Muscle of arm (tissue), 12 donors: ENCODE results near the gene CAMK2D. TPM values are rescaled to one million over a fixed set of nuclear protein-coding genes. Genes with fewer than 3 reads are reported as not detected.

Experiments used
- DNase-seq: peaks from one replicate; pipeline ENCODE4 v3.0.0-alpha.2; 2013
- polyA plus RNA-seq, 12 donors: library from polyadenylated mRNA; unstranded; fragments of 120-200 nt; gene quantifications; one replicate each; pipeline ENCODE4 v1.2.1, GENCODE V29; 2013; ENCODE audit not compliant: insufficient read length in 12 of 12

Gene CAMK2D
- polyA plus RNA-seq, 12 donors, result 72.6 to 316 (median 190) TPM

DNA sequence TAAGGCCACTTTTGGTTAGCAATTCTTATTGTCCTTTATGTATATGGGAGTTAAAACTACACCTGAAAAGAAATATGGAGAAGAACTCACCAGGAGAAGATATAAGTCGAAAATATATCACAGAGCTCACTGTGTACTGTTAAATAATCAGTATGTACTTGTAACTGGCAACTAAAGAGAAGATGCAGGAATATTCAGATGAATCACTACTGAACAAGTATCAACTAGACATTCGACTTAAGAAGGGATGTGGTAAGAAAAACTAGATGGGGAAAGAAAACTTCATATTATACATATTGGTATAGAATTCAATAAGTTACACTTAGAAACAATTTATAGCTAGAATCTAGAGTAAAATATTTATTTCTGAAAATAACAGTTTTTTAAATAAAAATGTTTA is 230.0 kb downstream of the CAMK2D start:
- DNase-seq, result no peak

DNA sequence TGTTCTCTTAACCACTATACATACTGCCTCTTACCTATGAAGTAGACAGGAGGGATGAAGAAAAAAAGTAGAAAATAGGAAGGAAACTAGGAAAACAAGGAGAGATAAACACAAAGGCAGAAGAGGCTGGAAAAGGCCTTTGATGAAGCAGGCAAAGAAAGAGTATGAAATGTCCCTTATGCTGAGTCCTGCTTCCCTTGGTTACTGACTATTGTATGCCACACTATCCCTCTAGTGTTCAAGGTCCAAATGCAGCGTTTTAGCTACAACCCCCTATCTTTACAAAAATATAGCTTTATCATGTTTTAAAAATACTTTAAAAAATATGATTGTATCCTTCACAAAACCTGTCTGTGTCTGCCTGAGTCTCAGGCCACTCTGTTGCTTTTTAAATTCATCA is 233.1 kb downstream of the CAMK2D start:
- no peak for DNase-seq

DNA sequence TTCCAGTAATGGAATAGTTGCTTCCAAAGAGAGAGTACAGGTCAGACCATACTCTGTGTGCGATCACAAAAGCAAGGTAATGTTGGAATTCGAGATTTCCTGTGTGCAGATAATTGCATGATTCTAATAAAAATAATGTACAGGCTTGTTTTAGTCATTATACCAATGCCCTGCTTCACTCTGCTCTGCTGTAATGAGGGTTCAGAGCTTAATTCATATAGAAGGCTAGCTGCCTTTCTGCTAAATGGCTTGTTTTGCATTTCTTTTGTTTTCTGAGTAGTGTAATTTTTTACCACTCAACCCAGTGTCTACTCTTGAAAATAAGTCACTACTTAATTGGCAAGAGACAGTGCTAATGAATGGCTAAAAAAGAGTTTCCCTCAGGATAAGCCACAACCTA is 236.0 kb downstream of the CAMK2D start:
- no peak for DNase-seq

DNA sequence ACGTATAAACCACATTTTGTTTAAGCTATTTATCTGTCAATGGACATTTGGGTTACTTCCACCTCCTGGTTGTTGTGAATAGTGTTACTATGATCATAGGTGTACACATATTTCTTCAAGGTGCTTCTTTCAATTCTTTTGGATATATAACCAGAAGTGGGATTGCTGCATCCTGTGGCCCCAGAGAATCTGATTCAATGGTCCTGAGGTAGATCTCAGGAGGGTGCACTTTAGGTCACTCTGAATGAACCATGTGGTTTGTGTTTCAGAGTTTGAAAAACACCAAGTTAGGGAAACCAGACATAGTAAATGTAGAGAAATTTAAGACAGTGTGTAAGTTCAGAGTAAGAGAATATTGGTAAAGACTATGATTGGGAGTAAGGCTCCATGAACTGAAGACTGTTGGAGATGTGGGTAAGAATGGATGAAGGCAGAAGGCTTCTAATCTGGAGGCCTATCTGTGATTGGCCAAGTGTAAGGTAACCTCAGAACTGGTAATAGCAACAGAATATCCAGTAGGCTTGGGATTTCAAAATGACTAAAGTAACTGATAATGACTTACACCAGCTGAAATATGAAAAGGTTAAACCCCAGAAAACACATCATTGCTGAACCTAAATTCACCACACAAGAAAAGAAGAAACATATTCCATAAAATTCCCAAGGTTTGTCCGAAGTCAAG is 236.9 kb downstream of the CAMK2D start:
- no peak for DNase-seq

DNA sequence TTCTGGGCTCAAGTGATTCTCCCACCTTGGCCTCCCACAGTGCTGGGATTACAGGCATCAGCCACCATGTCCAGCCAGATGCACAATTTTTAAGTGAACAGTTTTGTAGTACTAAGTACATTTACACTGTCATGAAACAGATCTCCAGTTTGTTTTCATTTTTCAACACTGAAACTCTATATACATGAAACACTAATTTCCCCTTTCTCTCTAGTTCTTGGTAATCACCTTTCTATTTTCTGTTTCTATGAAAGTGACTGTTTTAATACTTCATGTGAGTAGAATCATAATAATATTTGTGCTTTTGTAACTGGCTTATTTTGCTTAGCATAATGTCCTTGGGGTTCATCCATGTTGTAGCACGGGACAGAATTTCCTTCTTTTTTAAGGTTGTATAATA is 237.4 kb downstream of the CAMK2D start:
- DNase-seq, result no peak

DNA sequence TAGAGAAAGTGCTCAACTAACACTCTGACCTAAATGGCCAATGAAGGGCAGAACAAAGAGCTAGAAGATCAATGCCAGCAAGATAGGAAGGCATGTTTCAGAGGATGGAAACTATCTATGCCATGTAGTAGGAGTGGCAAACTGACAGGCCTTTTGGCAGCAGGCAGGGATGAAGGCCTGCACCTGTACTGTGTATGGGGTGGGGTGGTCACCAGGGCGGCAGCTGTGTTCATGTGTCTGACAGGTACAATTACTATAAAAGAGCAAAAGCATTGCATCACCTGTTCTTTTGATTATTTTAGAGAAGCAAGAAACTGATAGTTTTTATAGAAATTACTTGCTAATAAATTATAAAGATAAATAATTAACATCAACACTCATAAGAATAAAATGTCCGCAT is 239.1 kb downstream of the CAMK2D start:
- DNase-seq, result no peak

DNA sequence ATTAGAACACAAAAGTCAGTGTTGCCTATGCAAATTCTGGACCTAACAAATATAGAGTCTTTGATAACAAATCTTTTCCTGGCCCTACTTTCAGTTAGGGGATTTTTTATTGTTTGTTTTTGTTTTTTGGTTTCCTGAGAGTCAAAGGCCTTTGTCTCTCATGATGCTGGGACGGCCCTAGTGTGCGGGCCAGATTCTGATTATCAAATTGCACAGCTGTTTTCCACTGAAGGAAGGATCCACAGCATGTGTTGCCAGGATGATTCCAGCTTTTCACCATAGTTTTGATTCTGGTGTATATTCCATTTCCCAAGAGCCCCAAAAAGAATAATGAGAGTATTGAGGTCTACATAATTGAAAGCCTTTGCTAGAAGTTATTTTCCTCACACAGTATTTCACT is 248.2 kb downstream of the CAMK2D start:
- no peak for DNase-seq

DNA sequence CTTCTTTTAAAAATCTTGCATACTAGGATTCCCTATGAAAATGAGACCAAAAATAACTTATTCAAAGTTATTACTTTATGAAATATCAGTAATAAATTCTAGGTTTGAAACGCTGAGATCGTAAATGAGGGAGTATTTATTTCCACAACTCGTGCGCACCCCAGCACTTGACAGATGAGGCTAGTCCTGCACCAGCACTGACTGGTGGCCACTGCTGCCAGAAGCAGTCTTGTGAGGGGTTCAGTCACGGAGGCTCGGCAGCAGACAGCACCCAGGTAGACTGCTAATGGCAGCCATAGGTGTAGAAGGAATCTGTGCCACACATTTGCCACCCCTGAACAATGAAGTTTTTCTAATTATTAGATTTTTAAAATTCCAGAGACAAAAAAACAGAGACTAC is 248.7 kb downstream of the CAMK2D start:
- DNase-seq, result no peak

DNA sequence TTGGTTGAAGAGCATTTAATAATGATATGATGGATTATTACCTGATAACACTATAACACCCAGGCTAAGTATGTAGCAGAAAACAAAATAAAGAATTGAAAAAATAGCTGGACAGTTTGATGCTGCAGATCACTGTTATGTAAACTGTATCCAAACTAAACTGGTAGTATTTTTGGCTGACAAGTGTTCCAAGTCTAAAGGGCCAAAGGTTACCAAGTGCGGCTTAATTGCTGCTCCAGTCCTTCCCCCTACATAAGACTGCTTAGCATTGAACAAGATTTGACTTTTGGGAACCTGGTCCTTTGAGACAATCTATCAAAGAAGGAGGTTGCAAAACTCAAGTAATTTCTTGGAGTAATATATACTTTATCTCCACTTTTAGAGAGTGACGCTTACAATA is 249.6 kb downstream of the CAMK2D start:
- no peak for DNase-seq

DNA sequence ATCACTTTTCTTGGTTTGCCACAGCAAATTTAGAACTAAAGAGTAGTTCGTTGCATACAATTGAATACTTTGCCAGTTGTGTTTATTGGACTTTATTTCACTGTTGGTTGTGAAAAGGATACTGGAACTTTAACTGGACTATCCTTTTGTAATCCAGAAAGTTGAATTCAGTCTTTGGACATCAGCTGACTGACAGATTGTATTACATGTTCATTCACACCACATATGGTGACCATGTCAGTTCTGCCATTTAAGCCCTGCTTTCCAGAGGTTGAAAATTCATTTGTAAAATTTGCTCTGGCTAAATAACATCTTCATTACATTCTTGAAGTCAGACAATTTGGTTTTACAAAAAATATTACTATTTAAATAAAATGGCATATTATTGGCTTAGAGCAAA is 251.7 kb downstream of the CAMK2D start:
- DNase-seq, result no peak

DNA sequence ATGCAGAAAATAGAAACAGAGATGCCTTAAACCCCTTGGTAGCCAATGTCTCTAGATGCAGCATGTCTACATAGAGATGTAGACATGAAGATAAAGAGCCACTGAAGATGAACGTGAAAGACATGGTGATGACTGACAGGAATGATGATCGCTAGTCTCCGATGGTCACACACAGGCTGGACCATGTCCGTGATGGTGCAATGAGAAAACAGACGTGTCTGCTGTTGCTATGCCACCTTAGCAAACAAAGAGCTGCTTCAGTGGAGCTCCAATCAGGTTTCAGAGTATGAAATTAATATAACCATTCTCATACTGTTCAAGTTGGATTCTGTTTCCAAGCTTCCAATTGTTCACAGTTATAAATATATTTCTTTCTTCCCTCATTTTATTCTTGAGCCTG is 256.5 kb downstream of the CAMK2D start:
- DNase-seq, result no peak

DNA sequence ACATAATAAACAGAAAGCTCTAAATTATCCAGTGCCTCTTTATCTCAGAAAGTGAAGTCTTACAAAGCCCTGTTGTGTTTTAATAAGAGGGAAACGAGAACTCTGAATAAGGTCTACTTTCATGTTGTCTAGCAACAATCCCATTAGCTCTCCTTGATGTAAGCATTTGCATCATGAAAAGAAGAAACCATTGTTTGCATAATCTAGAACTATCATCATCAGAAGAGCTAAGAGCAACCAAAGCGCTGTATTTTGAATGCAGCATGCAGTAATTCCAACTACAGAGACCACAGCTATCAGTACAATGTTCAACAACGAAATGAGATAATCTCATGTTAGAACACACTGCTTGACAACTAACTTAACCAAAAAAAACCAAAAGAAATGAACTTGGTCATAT is 257.1 kb downstream of the CAMK2D start:
- no peak for DNase-seq

DNA sequence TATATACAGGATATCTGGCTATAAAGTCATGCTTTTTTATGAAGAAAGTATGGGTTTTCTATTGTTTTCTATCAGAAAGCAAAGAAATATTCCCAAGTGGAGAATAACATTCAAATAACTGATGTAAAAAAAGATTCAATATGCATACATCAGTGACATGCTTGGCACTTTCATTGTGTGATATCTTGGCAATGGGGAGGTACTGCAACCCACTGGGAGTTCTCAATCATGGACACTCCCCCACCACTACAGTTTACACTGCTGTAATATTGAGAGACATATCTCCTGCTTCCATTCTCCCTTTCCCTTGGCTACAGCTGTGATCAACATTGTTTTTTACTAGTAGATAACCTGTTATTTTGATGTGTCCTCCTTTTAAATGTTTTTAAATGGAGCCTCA is 257.8 kb downstream of the CAMK2D start:
- DNase-seq, result no peak

DNA sequence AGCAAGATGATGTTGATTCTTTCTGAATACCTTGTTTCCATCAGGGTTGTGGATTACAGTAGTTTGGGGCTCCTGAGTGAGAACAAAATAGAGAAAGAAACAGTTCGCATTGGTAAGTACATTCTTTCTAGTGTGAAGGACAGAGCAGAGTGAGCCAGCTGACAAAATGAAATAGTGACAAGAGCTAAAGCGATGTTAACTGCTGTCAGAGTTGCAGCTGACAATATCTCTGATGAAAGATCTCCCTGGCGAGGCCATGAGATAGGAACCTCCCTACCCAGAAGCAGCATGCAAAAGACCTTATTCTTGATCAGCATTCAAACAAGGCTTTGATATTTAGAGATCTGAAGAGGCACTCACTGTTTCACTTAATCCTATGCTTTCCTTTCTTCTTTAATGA is 258.6 kb downstream of the CAMK2D start:
- DNase-seq, result no peak

DNA sequence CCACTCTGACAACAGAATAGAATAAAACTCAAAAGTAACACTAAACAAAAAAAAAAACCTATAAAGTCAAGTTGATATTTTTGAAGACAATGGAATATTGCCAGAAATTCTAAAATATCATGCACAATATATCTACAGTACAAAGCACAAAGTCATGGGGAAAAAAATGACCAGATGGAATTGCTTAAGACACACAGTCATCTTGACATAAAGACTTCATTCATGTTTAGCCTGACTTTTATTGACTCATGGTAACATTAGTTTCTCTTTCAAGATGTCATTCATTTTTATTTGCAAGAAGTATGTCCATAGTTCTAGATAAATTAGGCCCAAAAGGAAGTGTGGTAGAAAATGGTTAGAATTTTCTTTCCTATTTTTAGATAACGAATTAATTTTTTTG is 259.1 kb downstream of the CAMK2D start:
- DNase-seq, result no peak

DNA sequence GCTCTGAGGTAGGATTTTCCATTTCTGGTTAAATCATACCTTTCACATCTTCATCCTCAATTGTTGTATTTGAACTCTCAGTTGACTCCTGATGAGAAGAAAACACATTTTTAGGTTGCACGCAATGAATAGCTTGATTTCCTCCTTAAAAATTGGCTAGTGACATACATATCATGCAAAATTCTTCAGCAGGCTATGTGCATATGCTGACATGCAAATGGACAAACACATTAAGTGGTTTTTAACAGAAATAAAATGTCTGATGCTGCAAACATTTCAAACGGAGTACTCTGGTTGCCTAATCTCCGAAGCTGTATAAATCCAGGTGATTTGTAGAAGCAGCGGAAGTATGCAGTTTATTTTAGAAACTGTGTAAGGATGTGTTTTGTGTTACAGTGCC is 261.1 kb downstream of the CAMK2D start:
- no peak for DNase-seq

DNA sequence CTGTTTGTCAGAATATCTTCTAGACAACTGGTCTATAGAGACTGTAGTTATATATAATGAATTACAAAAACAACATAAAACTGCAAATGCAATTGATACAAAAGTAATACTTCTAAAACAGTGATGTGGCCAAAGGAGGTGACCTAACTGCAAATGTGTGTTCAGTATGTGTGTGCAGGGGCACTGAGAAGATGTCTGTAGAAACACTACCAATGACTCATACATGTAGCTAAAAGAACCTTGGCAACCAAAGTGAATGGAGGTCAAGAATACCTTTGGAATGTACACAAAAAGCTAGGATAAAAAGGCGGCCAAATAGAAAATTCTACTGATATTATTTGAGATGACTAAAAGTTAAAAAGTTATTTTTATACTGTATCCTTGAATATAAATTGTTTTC is 261.8 kb downstream of the CAMK2D start:
- no peak for DNase-seq

DNA sequence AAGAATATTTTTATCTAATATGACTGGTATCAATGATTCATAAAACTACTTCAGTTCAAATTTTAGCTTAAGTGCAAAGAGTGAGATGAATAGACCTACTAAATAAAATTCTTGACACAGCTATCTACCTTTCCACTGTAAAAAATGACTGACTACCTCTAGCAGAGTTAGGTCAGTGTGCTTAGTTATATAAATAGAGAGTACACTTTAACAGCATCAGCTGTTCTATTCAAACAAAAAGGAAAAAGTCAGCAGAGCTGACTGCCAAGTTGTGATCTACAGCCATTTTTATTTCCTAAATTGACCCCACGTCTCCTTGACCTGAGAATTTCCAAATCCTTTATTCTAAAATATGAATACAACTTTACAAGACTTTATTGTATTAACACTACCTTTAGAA is 262.4 kb downstream of the CAMK2D start:
- no peak for DNase-seq

DNA sequence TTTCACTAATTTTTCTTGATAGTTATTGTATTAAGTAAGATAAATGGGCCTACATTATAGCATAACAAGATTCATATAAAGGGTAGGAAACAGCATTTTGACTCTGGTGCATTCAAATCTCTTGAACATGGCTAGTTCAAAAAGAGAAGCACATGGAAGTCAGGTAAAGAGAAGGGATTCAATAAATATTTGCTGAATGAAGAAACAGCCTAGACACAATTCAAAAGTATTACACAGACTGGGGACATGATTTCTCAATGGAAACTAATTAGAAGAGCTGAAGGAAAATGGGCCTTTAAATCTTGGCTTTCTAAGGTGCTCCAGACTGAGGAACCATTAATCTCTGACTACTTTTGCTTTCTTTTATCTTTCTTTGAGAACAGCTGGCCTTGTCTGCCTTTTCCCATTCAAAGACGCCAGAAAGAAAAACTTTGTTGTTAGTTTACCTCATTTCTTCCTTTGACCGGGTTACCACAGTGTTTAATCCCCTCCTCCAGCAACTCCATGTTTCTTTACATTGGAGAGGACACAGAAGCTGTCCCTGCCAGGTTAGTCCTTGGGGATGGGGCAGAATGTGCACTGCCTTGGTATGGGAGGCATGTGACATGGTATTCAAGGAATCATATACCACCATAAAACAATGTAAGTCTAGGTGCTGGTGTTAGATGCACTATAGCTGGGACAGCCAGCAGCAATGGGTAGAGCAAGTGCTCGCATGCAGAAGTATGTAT is 264.2 kb downstream of the CAMK2D start:
- DNase-seq, result no peak

DNA sequence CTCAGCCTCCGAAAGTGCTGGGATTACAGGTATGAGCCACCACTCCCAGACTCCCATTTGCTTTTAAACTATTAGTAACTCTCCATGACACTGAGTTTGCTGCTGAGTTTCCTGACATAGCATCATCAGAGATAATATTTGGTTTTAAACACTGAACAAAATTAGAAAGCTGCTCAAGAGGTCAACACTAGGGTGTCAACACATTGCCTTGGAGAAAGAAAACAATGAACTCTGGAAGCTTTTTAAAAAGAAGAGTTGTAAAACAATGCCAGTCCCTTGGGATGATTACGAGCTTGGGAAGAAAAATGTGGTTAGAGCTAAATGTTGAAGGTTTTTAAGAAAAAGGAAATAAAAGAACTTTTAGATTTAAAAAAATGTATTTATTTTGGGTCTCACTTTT is 264.8 kb downstream of the CAMK2D start:
- DNase-seq, result no peak

DNA sequence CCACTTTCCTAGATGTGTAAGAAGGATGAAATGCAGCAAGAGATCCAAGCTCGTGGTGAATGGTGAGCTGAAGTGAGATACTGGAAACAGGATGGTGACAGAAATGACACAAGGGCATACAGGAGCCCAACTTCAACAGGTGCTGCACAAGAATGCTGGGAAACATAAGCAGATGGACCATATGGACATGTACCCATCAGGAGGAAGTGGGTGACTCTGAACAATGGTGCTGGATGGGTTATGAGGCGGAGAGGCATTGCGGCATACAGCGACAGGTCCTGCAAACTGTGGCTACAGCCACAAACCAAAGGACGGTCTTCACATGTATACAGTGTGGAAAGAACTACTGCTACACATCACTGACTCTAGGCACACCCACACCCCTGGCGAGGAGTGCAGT is 265.7 kb downstream of the CAMK2D start:
- no peak for DNase-seq

DNA sequence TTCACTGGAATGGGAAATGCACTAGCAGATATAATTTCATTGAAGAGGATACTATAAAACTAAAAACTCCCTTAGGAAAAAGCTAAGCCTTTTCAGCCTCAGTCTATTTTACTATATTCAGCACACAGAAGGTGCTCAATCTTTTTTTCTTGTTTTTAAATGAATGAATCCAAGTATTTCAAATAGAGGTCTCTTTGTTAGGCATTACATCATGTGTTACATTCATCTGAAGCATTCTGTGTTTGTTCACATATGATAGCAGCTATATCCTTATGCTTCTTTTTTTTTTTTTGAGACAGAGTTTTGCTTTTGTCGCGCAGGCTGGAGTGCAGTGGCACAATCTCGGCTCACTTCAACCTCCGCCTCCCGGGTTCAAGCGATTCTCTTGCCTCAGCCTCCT is 278.4 kb downstream of the CAMK2D start:
- no peak for DNase-seq

DNA sequence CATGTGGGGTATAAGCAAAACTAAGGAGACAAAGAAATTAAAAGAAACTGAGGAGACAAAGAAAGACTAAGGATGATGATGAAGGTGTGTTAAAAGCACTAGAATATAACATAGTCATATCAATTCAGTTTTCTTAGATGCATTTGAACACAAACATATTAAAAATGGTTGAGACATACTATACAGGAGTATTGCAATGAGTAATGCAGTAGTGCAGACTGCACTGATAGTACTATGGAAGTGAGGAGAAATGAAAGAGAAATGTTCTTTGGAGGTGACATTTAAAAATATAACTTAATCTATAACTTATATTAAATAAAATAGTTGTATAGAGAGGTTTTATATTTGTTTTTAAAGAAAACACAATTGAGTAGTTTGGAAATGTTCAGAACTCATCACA is 279.2 kb downstream of the CAMK2D start:
- no peak for DNase-seq

DNA sequence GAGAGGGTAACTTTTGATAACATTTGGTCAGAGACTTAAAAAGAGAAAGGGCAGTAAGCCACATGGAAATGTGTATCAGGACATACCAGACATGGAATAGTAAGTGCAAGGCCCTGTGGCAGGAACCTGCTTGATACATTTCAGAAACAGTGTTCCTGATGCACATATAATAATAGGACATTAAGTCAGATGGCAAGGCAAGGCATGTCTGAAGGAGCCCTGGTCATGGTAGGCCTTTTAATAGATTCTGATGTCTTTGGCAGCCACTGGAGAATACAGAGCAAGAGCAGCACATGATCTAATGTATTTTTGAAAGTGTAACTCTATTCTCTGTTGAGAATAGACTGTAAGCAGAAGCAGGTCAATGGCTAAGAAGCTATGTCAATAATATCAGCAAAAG is 279.7 kb downstream of the CAMK2D start:
- no peak for DNase-seq
